Muscle of leg (tissue), 11 donors: Measurements from ENCODE around the gene RELL1. TPM values are rescaled to one million over a fixed set of nuclear protein-coding genes. Genes with fewer than 3 reads are reported as not detected.

Source experiments
- DNase-seq: peaks from one replicate; pipeline ENCODE4 v3.0.0; 2013
- H3K27ac ChIP-seq: one replicate; pipeline ENCODE4 v1.5.1; 2013; ENCODE audit warnings: mild to moderate bottlenecking, low read length, control low read depth
- H3K27me3 ChIP-seq: one replicate; pipeline ENCODE4 v1.6.1; 2013; ENCODE audit warnings: low read length; ENCODE audit not compliant: control insufficient read depth, insufficient read depth
- H3K36me3 ChIP-seq: one replicate; pipeline ENCODE4 v1.6.1; 2013; ENCODE audit warnings: low read length; ENCODE audit not compliant: control insufficient read depth, insufficient read depth
- H3K4me1 ChIP-seq: one replicate; pipeline ENCODE4 v1.6.1; 2013; ENCODE audit warnings: low read length; ENCODE audit not compliant: control insufficient read depth, insufficient read depth
- H3K4me3 ChIP-seq: one replicate; pipeline ENCODE4 v1.5.1; 2013; ENCODE audit warnings: low read length, control low read depth
- H3K9me3 ChIP-seq: replicated peaks from 2 replicates; pipeline ENCODE4 v1.6.1; 2013; ENCODE audit warnings: low read depth, low read length; ENCODE audit not compliant: control insufficient read depth
- whole genome bisulfite sequencing: methylation state at CpG from one replicate; pipeline ENCODE4 v1.1.5; 2013; ENCODE audit warnings: missing lambda C conversion rate; ENCODE audit not compliant: insufficient coverage; 5-methylcytosine and 5-hydroxymethylcytosine counted together
- polyA plus RNA-seq, 8 donors: library from polyadenylated mRNA; unstranded; fragments of 120-200 nt; gene quantifications; one replicate each; pipeline versions ENCODE4 v1.2.1 to v1.2.3, GENCODE V29; 2013; ENCODE audit warnings: inconsistent platforms in 1 of 8, low replicate concordance in 1 of 8; ENCODE audit not compliant: insufficient read length in 8 of 8, insufficient read depth in 1 of 8
- total RNA-seq: library from RNA; stranded (reverse); fragments of 120-200 nt; gene quantifications from one replicate; pipeline ENCODE4 v1.2.4, GENCODE V29; 2013

Gene RELL1
- total and polyA plus RNA-seq, 9 donors: 9.7 to 44.7 (median 13.9) TPM

DNA sequence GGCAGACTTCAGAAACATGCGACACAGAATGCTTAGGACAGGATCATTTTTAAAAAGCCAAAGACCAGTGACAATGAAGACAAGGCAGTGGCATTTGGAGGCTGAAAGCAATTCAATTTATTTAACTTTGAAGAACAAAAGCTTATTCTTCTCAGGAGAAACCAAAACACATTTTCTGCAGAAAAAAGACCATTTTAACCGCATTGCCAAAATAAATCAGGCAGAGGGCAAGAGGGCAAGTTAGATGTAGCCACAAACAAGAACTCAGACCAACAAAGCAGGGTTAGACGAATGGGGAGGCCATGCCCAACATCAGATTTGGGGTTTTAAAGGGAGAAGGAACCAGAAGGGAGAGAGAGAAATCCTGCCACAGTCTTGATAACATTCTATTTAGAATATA is 58.9 kb downstream of the RELL1 start:
- 100% methylated on average over 1 of the region's 3 CpGs for WGBS
- no peak for DNase-seq
- Histone ChIP-seq H3K27ac (no peak overlapping the region), H3K9me3 (no peaks in the 10 kb centered on the region), H3K4me1 (peaks cover 7% of the 10 kb centered on the region), H3K36me3 (peaks cover 38% of the 10 kb centered on the region), H3K4me3 (no peak overlapping the region), H3K27me3 (no peaks in the 10 kb centered on the region)

DNA sequence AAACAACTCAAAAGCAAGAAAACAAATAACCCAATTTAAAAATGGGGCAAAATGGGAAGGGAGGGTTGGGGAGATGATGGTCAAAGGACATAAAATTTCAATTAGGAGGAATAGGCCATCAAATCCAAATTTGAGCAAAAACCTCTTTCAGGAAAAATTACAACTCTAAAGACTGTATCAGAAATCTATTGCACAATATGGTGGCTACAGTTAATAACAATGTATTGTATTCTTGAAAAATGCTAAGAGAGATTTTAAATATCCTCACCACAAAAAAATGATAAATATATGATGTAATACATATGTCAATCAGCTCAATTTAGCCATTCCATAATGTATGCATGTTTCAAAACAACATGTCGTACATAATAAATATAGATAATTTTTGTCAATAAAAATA is 60.7 kb downstream of the RELL1 start:
- no peak overlapping the region for H3K4me3 ChIP-seq
- no peaks in the 10 kb centered on the region for H3K27me3 ChIP-seq
- no CpG with 5 or more reads among the region's 1 CpG for WGBS
- H3K4me1 ChIP-seq: peaks cover 7% of the 10 kb centered on the region
- H3K9me3 ChIP-seq: no peaks in the 10 kb centered on the region
- H3K27ac ChIP-seq: no peak overlapping the region
- no peak for DNase-seq
- H3K36me3 ChIP-seq: peaks cover 23% of the 10 kb centered on the region

DNA sequence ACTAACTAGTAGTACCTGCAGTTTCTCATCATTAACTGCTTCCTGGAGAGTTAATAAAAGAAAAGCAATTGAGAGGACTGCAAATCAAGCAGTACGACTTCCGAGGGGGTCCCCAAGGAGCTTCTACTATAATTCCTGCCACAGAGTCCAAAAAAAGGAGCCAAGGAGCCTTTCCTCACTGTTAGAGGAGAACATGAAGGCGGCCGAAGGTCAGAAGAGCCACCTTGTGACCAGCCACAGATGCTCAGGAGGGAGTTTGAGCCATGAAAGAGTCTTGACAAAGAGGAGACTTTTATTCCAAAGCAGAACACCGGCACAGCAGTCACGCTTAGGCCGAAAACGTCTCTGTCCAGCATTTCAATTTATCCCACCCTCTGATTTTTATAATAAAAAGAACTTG is 62.2 kb downstream of the RELL1 start:
- H3K36me3 ChIP-seq: peaks cover 11% of the 10 kb centered on the region

DNA sequence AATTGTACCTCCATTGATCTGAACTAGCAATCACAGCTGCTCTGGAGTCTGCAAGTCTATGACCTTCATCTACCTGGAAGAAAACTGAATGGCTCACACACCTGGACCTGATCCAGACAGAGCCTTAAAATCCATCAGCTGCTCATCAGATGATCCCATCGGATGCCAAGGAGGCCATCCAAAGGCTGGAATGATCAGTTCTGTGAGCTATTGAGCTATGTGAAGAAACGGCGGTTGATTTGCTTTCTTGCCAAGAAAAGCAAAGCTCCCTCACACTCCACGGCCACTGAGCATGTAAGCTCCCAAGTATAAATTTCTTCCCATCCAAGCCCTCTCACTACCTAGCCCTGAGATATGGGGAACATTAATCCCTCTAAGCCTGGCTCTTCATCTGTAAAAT is 63.1 kb downstream of the RELL1 start:
- peak; percentile 53 for DNase-seq
- Histone ChIP-seq H3K4me1 (peaks cover 7% of the 10 kb centered on the region), H3K9me3 (no peaks in the 10 kb centered on the region), H3K4me3 (no peak overlapping the region), H3K27me3 (no peaks in the 10 kb centered on the region), H3K27ac (no peak overlapping the region), H3K36me3 (peaks cover 9% of the 10 kb centered on the region)
- WGBS: 17% methylated on average over 1 of the region's 4 CpGs

More for the DNA sequence above, 62.2 kb downstream of the RELL1 start:
- Histone ChIP-seq H3K9me3 (no peaks in the 10 kb centered on the region), H3K4me3 (no peak overlapping the region), H3K4me1 (peaks cover 7% of the 10 kb centered on the region), H3K27ac (no peak overlapping the region), H3K27me3 (no peaks in the 10 kb centered on the region)
- no peak for DNase-seq
- no CpG with 5 or more reads among the region's 8 CpGs for WGBS

DNA sequence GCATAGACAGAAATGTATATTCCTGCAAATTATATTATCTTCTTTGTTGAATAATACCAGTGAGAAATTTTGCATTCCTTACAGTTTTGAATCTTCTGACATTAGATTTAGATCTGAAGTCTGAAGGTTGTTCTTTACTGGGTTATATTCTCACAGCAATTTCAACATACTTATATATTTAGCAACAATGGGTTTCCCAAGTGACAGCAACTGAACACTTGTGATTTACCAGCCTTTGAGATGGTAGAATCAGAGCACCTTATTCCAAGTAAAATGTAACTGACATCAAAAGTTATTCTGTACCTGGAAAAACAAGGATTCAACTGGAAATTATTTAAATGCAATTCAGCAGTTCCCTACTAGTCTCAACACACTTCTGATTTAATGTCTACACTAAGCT is 66.0 kb downstream of the RELL1 start:
- H3K27me3 ChIP-seq: no peaks in the 10 kb centered on the region
- H3K9me3 ChIP-seq: no peaks in the 10 kb centered on the region
- H3K4me1 ChIP-seq: peaks cover 7% of the 10 kb centered on the region
- H3K27ac ChIP-seq: no peak overlapping the region
- peaks cover 6% of the 10 kb centered on the region for H3K36me3 ChIP-seq
- no peak overlapping the region for H3K4me3 ChIP-seq
- no peak for DNase-seq

DNA sequence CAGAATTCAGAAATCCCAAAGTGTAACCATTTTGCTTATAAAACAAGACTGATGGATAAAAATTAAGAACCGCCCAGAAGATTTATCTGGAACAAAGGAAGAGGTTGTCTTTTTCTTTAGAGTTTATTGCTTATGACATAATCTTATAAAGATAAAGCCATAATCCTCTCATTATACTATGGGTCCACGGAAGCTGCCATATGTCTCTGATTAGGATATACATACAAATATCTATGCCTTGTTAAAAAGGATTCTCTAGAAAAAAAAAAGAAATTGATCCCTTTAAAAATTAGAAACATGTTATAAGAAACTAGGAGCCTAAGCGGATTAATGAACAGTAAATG is 70.5 kb downstream of the RELL1 start:
- H3K9me3 ChIP-seq: no peaks in the 10 kb centered on the region
- no peak overlapping the region for H3K27ac ChIP-seq
- no CpG with 5 or more reads among the region's 3 CpGs for WGBS
- no peaks in the 10 kb centered on the region for H3K4me1 ChIP-seq
- no peak for DNase-seq
- no peaks in the 10 kb centered on the region for H3K27me3 ChIP-seq
- H3K36me3 ChIP-seq: peaks cover 2% of the 10 kb centered on the region
- no peak overlapping the region for H3K4me3 ChIP-seq

DNA sequence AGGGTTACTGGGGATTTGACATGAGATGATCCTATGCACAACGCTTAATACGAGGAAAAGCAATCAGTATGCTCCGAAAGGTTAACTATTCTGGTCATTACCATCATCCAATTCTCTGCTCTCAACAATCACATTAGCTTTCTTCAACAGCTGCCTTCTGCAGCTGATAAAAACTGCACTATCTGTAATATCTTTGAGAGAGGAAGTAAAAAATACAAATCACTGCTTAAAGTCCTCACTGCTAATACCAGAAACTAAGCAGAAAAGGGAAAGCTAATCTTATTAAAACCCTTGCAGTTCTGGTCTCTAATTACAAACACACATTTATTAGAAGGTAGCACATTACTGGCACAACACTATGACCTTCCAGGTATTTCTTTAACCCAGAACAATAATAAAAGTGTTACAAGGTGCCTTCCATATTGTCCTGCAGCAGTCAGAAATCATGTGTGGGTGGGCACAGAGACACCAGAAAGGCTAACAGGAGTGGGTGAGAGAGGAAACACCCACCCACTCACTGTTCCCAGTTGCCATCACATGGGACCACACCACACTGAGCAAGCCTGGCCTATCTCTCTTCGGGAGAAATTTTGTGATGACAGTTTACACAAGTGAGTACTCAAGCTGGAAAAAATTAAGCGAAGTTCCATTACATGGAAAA is 71.0 kb downstream of the RELL1 start:
- H3K27me3 ChIP-seq: no peaks in the 10 kb centered on the region
- no peaks in the 10 kb centered on the region for H3K4me1 ChIP-seq
- no peak overlapping the region for H3K4me3 ChIP-seq
- no peak for DNase-seq
- H3K27ac ChIP-seq: no peak overlapping the region
- peaks cover 2% of the 10 kb centered on the region for H3K36me3 ChIP-seq
- no peaks in the 10 kb centered on the region for H3K9me3 ChIP-seq
- WGBS: no CpG with 5 or more reads among the region's 5 CpGs

DNA sequence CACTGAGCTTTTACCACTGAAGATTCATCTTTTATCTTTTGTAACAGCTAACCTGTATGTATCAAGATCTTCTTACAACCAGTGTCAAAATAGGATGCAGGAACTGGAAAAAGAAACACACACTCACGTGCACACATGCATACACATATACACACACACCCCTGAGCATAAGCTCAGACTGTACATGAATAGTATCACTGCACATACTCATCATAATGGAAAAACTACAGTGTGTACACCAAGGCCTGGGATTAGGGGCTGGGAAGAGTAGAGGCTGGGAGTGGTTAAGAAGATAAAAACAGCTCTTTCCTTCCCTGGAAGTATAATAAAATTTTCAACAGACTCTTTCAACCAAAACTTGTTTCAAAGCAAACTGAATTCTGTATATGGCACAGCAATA is 73.4 kb downstream of the RELL1 start:
- no peaks in the 10 kb centered on the region for H3K27me3 ChIP-seq
- H3K9me3 ChIP-seq: peaks cover 5% of the 10 kb centered on the region
- H3K4me3 ChIP-seq: no peak overlapping the region
- H3K4me1 ChIP-seq: no peaks in the 10 kb centered on the region
- H3K36me3 ChIP-seq: peaks cover 6% of the 10 kb centered on the region
- no CpG with 5 or more reads among the region's 1 CpG for WGBS
- H3K27ac ChIP-seq: no peak overlapping the region
- DNase-seq: no peak

DNA sequence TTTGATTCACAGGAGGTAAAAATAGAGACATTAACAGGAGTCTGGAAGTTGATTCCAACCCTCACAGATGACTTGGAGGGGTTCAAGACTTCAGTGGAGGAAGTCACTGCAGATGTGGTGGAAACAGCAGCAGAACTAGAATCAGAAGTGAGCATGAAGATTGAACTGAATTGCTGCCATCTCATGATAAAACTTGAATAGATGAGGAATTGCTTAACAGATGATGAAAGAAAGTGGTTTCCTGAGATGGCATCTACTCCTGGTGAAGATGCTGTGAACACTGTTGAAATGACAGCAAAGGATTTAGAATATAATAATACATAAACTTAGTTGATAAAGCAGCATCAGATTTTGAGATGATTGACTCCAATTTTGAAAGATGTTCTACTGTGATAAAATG is 76.5 kb downstream of the RELL1 start:
- H3K36me3 ChIP-seq: peaks cover 4% of the 10 kb centered on the region
- H3K4me1 ChIP-seq: no peaks in the 10 kb centered on the region
- no peak overlapping the region for H3K4me3 ChIP-seq
- H3K9me3 ChIP-seq: peaks cover 5% of the 10 kb centered on the region
- no peaks in the 10 kb centered on the region for H3K27me3 ChIP-seq
- H3K27ac ChIP-seq: no peak overlapping the region
- DNase-seq: no peak

DNA sequence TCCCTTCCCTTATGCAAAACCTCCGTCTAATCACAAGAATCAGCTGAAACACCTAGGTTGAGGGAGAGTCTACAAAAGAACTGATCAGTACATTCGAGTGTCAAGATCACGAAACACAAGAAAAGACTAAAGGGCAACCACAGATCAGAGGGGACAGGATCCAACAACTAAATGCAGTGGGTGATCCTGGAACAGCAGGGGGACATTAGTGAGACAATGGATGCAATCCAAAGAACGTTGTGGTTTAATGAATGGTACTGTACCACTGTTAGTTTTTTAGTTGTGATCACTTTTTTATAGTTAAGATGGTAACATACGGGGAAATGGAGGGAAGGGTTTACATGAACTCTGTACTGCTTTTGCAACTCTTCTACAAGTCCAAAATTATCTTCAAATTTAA is 79.2 kb downstream of the RELL1 start:
- WGBS: 67% methylated on average over 3 of the region's 5 CpGs
- H3K4me1 ChIP-seq: peaks cover 5% of the 10 kb centered on the region
- peaks cover 5% of the 10 kb centered on the region for H3K9me3 ChIP-seq

DNA sequence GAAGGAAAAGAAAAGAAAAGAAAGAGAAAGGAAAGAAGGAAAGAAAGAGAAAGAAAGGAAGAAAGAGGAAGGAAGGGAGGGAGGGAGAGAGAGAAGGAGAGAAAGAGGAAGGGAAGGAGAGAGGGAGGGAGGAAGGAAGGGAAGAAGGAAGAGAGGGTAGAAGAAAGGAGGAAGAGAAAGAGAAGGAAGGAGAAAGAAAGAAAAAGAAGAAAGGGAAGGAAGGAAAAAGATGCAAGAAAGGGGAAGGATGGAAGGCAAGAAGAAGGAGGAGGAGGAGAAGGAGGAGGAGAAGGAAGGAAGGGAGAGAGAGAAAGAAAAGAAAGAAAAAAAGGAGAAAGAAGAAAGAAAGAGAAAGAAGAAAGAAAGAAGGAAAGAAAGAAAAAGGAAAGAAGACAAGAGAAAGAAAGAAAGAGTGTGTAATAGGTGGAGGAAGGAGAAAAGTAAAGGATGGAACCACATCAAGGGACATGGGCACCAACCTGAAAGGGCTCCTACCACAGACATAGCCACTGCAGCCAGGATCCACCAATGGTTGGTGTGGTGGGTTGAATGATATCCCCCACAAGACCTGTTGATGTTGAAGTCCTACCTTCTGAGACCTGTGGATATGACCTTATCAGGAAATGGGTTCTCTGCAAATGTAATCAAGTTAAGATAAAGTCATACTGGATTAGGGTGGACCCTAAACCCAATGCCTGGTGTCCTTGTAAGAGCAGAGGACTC is 80.2 kb downstream of the RELL1 start:
- no peak overlapping the region for H3K4me3 ChIP-seq
- H3K36me3 ChIP-seq: peaks cover 4% of the 10 kb centered on the region
- peaks cover 5% of the 10 kb centered on the region for H3K4me1 ChIP-seq
- peaks cover 5% of the 10 kb centered on the region for H3K9me3 ChIP-seq
- no peak for DNase-seq
- H3K27ac ChIP-seq: no peak overlapping the region
- H3K27me3 ChIP-seq: no peaks in the 10 kb centered on the region

More for the DNA sequence above, 79.2 kb downstream of the RELL1 start:
- DNase-seq: no peak
- Histone ChIP-seq H3K4me3 (no peak overlapping the region), H3K36me3 (peaks cover 4% of the 10 kb centered on the region), H3K27ac (no peak overlapping the region), H3K27me3 (no peaks in the 10 kb centered on the region)
